SU-DHL-6 (cell line): ENCODE data around the gene CRYGD.

Experiments used
- H2AFZ ChIP-seq: fragments of 200-600 bp; sonication (generic); 2 replicates; pipeline ENCODE4 v1.6.1; 2014; ENCODE audit warnings: low read depth, mild to moderate bottlenecking, moderate library complexity, mixed read lengths, antibody characterized with exemption, low read length; ENCODE audit not compliant: severe bottlenecking
- H3F3A ChIP-seq: fragments of 200-600 bp; shearing (Covaris generic); 2 replicates; pipeline ENCODE4 v1.6.0; 2016; ENCODE audit warnings: antibody characterized with exemption, mild to moderate bottlenecking; ENCODE audit not compliant: insufficient read depth
- H3K27ac ChIP-seq: fragments of 200-600 bp; sonication (generic); 2 replicates; pipeline ENCODE4 v1.5.1; 2016; ENCODE audit warnings: low read depth, mild to moderate bottlenecking, low read length, moderate library complexity, mixed read lengths
- H3K27me3 ChIP-seq: fragments of 200-600 bp; sonication (generic), shearing (Covaris generic); 2 replicates; pipeline ENCODE4 v1.6.0; 2014; ENCODE audit warnings: mild to moderate bottlenecking, low read length
- H3K36me3 ChIP-seq: fragments of 200-600 bp; sonication (generic); 2 replicates; pipeline ENCODE4 v1.6.1; 2014; ENCODE audit warnings: mild to moderate bottlenecking, low read length, mixed read lengths
- H3K4me2 ChIP-seq: fragments of 300-600, 200-600 bp; shearing (Covaris generic), sonication (generic); 2 replicates; pipeline ENCODE4 v1.6.0; 2014; ENCODE audit warnings: low read length, low read depth, mild to moderate bottlenecking; ENCODE audit not compliant: poor library complexity, severe bottlenecking
- H3K4me3 ChIP-seq: fragments of 200-600 bp; sonication (generic); 2 replicates; pipeline ENCODE4 v1.5.1; 2014; ENCODE audit warnings: antibody characterized with exemption, low read length, mild to moderate bottlenecking, mixed read lengths; ENCODE audit not compliant: insufficient read depth, poor library complexity, severe bottlenecking
- H3K79me2 ChIP-seq: fragments of 200-600 bp; sonication (generic); 2 replicates; pipeline ENCODE4 v1.6.1; 2014; ENCODE audit warnings: mild to moderate bottlenecking, low read length, moderate library complexity; ENCODE audit not compliant: insufficient read depth
- H3K9ac ChIP-seq: fragments of 200-600 bp; sonication (generic); 2 replicates; pipeline ENCODE4 v1.7.0; 2014; ENCODE audit warnings: mild to moderate bottlenecking, low read length
- H3K9me2 ChIP-seq: fragments of 200-600 bp; sonication (generic); replicated peaks from 2 replicates; pipeline ENCODE4 v1.6.1; 2014; ENCODE audit warnings: low read length; ENCODE audit not compliant: insufficient read depth
- H3K9me3 ChIP-seq: fragments of 200-600 bp; sonication (generic); 2 replicates; pipeline ENCODE4 v1.6.1; 2014; ENCODE audit warnings: low read length, mixed read lengths; ENCODE audit not compliant: insufficient read depth
- H4K20me1 ChIP-seq: fragments of 200-600 bp; sonication (generic); 2 replicates; pipeline ENCODE4 v1.6.1; 2014; ENCODE audit warnings: low read depth, mild to moderate bottlenecking, antibody characterized with exemption, low read length, moderate library complexity, mixed read lengths
- EZH2phosphoT487 ChIP-seq: fragments of 200-600 bp; sonication (generic), shearing (Covaris generic); conservative IDR thresholded peaks from 2 replicates; pipeline ENCODE4 v1.6.1; 2018; ENCODE audit warnings: mild to moderate bottlenecking, antibody characterized with exemption, low read length, moderate library complexity, mixed read lengths
- TF ChIP-seq, protein P1 (sequence below): fragments of 200-600 bp; sonication (generic); IDR thresholded peaks from one replicate; pipeline ENCODE4 v1.5.1; 2017; ENCODE audit warnings: antibody characterized with exemption, mild to moderate bottlenecking, low read length, moderate library complexity; ENCODE audit not compliant: insufficient read depth, poor library complexity, severe bottlenecking

The CRYGD gene

DNA sequence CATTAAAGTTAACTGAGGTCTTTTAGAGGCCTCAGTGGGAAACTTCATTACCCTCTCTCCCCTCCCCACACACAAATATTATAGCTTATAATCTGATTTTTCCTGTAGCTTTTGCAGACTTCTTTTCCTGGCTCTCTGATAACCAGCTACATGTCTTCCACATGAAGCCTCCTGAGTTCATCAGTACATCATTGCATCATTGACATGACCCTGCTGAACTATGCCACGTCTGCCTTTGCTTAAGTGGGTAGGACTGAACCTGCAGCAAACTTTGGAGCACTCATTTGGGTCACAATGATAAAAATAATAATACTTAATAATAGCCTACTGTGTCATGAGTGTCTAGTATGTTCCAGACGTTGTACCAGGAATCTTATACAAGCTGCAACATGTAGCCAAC, 32.1 kb upstream of the CRYGD start:
- no peaks in the 10 kb centered on the region for H3F3A ChIP-seq
- H3K27ac ChIP-seq, result no peak overlapping the region
- TF ChIP-seq, protein P1, sequence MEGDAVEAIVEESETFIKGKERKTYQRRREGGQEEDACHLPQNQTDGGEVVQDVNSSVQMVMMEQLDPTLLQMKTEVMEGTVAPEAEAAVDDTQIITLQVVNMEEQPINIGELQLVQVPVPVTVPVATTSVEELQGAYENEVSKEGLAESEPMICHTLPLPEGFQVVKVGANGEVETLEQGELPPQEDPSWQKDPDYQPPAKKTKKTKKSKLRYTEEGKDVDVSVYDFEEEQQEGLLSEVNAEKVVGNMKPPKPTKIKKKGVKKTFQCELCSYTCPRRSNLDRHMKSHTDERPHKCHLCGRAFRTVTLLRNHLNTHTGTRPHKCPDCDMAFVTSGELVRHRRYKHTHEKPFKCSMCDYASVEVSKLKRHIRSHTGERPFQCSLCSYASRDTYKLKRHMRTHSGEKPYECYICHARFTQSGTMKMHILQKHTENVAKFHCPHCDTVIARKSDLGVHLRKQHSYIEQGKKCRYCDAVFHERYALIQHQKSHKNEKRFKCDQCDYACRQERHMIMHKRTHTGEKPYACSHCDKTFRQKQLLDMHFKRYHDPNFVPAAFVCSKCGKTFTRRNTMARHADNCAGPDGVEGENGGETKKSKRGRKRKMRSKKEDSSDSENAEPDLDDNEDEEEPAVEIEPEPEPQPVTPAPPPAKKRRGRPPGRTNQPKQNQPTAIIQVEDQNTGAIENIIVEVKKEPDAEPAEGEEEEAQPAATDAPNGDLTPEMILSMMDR, result no peak
- TF ChIP-seq EZH2phosphoT487, result no peak
- no peaks in the 10 kb centered on the region for H3K36me3 ChIP-seq
- no peaks in the 10 kb centered on the region for H3K9me2 ChIP-seq
- H3K27me3 ChIP-seq, result no peaks in the 10 kb centered on the region
- no peak overlapping the region for H3K4me2 ChIP-seq
- no peaks in the 10 kb centered on the region for H3K9me3 ChIP-seq
- H4K20me1 ChIP-seq, result no peaks in the 10 kb centered on the region
- no peak overlapping the region for H3K9ac ChIP-seq
- no peak overlapping the region for H3K4me3 ChIP-seq
- no peak overlapping the region for H2AFZ ChIP-seq
- H3K79me2 ChIP-seq, result no peaks in the 10 kb centered on the region

DNA sequence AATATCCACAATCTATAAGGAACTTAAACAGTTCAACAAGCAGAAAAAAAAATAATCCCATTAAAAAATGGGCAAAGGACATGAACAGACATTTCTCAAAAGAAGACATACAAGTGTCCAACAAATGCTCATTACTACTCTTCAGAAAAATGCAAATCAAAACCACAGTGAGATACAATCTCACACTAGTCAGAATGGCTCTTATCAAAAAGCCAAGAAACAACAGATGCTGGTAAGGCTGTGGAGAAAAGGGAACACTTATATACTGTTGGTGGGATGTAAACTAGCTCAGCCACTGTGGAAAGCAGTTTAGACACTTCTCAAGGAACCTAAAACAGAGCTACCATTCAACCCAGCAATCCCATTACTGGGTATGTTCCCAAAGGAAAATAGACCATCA, 28.8 kb upstream of the CRYGD start:
- Histone ChIP-seq H3K9ac (no peak overlapping the region), H3K9me3 (no peaks in the 10 kb centered on the region), H3K27ac (no peak overlapping the region), H3K79me2 (no peaks in the 10 kb centered on the region), H3F3A (no peaks in the 10 kb centered on the region), H3K36me3 (no peaks in the 10 kb centered on the region), H3K4me2 (no peak overlapping the region), H2AFZ (no peak overlapping the region), H3K9me2 (no peaks in the 10 kb centered on the region), H3K27me3 (no peaks in the 10 kb centered on the region), H4K20me1 (no peaks in the 10 kb centered on the region), H3K4me3 (no peak overlapping the region)
- TF ChIP-seq, protein P1, result no peak
- no peak for TF ChIP-seq EZH2phosphoT487

DNA sequence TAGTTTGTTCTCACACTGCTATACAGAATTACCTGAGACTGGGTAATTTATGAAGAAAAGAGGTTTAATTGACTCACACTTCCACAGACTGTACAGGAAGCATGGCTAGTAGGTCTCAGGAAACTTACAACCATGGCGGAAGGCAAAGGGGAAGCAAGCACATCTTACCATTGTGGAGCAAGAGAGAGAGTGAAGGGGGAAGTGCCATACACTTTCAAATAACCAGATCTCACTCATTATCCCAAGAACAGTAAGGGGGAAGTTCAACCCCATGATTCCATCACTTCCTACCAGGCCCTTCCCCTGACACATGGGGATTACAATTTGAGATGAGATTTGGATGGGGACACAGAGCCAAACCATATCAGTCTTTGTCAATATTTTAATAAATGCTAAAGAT, 26.6 kb upstream of the CRYGD start:
- no peak overlapping the region for H3K27ac ChIP-seq

More for the DNA sequence above, 26.6 kb upstream of the CRYGD start:
- H3K9me3 ChIP-seq, result no peaks in the 10 kb centered on the region
- no peaks in the 10 kb centered on the region for H3K9me2 ChIP-seq
- no peak overlapping the region for H2AFZ ChIP-seq
- H3F3A ChIP-seq, result no peaks in the 10 kb centered on the region
- no peaks in the 10 kb centered on the region for H3K79me2 ChIP-seq
- TF ChIP-seq EZH2phosphoT487, result no peak
- TF ChIP-seq, protein P1, result no peak
- no peak overlapping the region for H3K4me3 ChIP-seq
- H3K36me3 ChIP-seq, result no peaks in the 10 kb centered on the region
- no peaks in the 10 kb centered on the region for H3K27me3 ChIP-seq
- H3K4me2 ChIP-seq, result no peak overlapping the region
- no peaks in the 10 kb centered on the region for H4K20me1 ChIP-seq
- no peak overlapping the region for H3K9ac ChIP-seq
